Right lobe of liver (tissue), 6 donors: Measurements from ENCODE around the gene TEPSIN. TPM values are rescaled to one million over a fixed set of nuclear protein-coding genes. Genes with fewer than 3 reads are reported as not detected.
"Not testable (repeated sequence)": the region's sequence is repeated elsewhere in the genome, so short reads cannot be mapped to it uniquely, and the experiment has no call there.

Experiments
- ATAC-seq, 4 donors: fragments of 200-7000 bp; cut with Tn5 transposase; one replicate each; pipeline ENCODE4 v1.9.1; 2020; ENCODE audit warnings: mild to moderate bottlenecking in 4 of 4, moderate library complexity in 4 of 4
- DNase-seq, 3 donors: peaks; one replicate each; pipeline ENCODE4 v3.0.0-alpha.2; 2020
- H3K27ac ChIP-seq, 3 donors: fragments of 200-600 bp; one replicate each; pipeline ENCODE4 v1.8.0; 2022
- H3K27me3 ChIP-seq, 2 donors: fragments of 200-600 bp; one replicate each; pipeline ENCODE4 v1.8.0; 2022
- H3K36me3 ChIP-seq, 4 donors: fragments of 200-600 bp; sonication (generic) in 1 of 4; one replicate each; pipeline versions ENCODE4 v1.5.1 to v1.8.0; 2017 to 2022; ENCODE audit warnings: control low read depth in 1 of 4
- H3K4me1 ChIP-seq, 4 donors: fragments of 200-600 bp; sonication (generic) in 1 of 4; one replicate each; pipeline versions ENCODE4 v1.5.1 to v1.8.0; 2017 to 2022; ENCODE audit warnings: control low read depth in 1 of 4
- H3K4me3 ChIP-seq, 3 donors: fragments of 200-600 bp; one replicate each; pipeline ENCODE4 v1.8.0; 2022
- H3K9me3 ChIP-seq, 4 donors: fragments of 200-600 bp; sonication (generic) in 1 of 4; one replicate each; pipeline versions ENCODE4 v1.5.1 to v1.8.0; 2017 to 2022; ENCODE audit warnings: control low read depth in 1 of 4
- POLR2A ChIP-seq: fragments of 450-650 bp; IDR thresholded peaks from one replicate; pipeline ENCODE4 v1.6.1; 2017; ENCODE audit warnings: antibody characterized with exemption, mild to moderate bottlenecking
- WGBS: methylation state at CpG from one replicate; pipeline ENCODE4 v1.1.6; 2018; ENCODE audit warnings: low coverage, low lambda C conversion rate; ENCODE audit not compliant: insufficient coverage; ENCODE audit errors: missing lambda C conversion rate; 5-methylcytosine and 5-hydroxymethylcytosine counted together
- intact Hi-C, 2 donors: fragments of 100-400 bp; cut with DNase I; formaldehyde crosslinking; loops; one replicate each; pipeline versions ENCODE4 v1.11.2 to v1.14.1; 2022
- total RNA-seq, 6 experiments: library from RNA; depleted of rRNA in 2 of 6; stranded (reverse); fragments of >200 nt in 2 of 6; fragmentation: NEBNext Ultra II Directional in 3 of 6; extraction: Animal tissue kit (Norgen Biotek cat#: 25700) in 3 of 6; gene quantifications; one replicate each; pipeline versions ENCODE4 v1.1.0 to v1.2.4, GENCODE V29; 2016 to 2023
- TF ChIP-seq, protein P1 (sequence below), 4 donors: fragments of 200-600 bp in 3 of 4; fragments of 450-650 bp in 1 of 4; IDR thresholded peaks; one replicate each; pipeline versions ENCODE4 v1.5.1 to v1.8.0; 2016 to 2022; ENCODE audit warnings: antibody characterized with exemption in 4 of 4, mild to moderate bottlenecking in 2 of 4
- donor health status: DM: no; HTN: yes; CAD: no.
- donor health status: DM: no; HTN: no; CAD: no.
- donor health status: DM: no; HTN: no; CAD: no.
- donor health status: DM: no; HTN: yes; CAD: no.
- donor health status: DM: no; HTN: yes; CAD: no.

The TEPSIN gene
- total RNA-seq, 6 experiments from 2014 or later: 11.9 to 27.6 (median 18.1) TPM

GRCh38 chr17:81229666-81229920 lies 9.3 kb downstream of the TEPSIN start:
- DNase-seq (no peak), ATAC-seq (no peak)
- Histone ChIP-seq H3K4me3 (no peak overlapping the region), H3K27me3 (no peaks in the 10 kb centered on the region), H3K36me3 (peaks cover 0 to 20% (median 1%) of the 10 kb centered on the region in 4 donors), H3K9me3 (no peaks in the 10 kb centered on the region), H3K4me1 (no peaks in the 10 kb centered on the region), H3K27ac (no peak overlapping the region)
- TF ChIP-seq, protein P1, sequence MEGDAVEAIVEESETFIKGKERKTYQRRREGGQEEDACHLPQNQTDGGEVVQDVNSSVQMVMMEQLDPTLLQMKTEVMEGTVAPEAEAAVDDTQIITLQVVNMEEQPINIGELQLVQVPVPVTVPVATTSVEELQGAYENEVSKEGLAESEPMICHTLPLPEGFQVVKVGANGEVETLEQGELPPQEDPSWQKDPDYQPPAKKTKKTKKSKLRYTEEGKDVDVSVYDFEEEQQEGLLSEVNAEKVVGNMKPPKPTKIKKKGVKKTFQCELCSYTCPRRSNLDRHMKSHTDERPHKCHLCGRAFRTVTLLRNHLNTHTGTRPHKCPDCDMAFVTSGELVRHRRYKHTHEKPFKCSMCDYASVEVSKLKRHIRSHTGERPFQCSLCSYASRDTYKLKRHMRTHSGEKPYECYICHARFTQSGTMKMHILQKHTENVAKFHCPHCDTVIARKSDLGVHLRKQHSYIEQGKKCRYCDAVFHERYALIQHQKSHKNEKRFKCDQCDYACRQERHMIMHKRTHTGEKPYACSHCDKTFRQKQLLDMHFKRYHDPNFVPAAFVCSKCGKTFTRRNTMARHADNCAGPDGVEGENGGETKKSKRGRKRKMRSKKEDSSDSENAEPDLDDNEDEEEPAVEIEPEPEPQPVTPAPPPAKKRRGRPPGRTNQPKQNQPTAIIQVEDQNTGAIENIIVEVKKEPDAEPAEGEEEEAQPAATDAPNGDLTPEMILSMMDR (IDR thresholded peaks at IDR 0.05): no peak
- TF ChIP-seq POLR2A: no peak
- intact Hi-C loops: no loop called here
- 96% methylated on average over 5 of the region's 14 CpGs for WGBS

DNA sequence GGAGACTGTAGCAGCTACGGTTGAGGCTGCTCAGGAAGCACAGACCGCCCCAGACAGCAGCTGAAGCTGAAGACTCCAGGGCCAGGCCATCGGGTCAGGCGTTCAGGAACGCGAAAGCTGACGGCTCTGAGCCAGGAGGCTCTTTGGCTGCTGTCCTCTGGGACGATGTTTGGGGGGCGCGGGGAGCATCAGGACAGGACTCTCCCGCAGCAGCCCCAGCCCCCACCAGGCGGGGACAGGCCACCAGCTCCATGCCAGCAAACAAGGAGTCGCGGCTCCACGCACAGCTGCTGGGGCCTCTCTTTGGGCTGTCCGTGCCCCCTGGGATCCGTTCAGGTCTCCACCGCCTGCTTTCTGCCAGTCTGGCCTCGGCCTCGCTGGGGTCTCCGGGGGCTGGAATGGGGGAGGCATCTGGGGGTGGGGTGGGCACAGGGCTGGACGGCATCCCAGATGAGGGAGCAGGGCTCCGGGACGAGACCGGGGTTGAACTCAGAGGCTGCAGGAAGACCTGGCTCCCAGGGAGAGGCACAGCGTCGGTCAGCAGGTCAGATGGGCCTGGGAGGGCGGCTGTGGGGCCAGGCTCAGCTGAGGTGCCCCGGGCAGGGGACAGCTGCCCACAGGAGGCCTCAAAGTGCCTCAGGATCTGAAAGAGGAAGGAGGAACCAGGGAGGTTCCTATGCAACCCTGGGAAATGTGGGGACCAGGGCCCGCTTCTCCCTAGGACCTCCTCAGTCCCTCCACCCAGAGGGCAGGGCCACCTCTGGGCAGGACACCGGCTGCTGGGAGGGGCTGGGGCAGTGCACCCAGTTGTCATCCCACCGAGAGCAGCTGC lies 9.8 kb downstream of the TEPSIN start:
- 86% methylated on average over 4 of the region's 32 CpGs for WGBS
- H3K9me3 ChIP-seq: no peaks in the 10 kb centered on the region
- H3K4me1 ChIP-seq: no peaks in the 10 kb centered on the region
- H3K27me3 ChIP-seq: no peaks in the 10 kb centered on the region
- intact Hi-C loops: no loop called here
- DNase-seq (peak in 2 of 3 donors; percentile 20 to 55), ATAC-seq (peak in 2 of 4 donors; percentile 21 to 29)
- TF ChIP-seq POLR2A: no peak
- TF ChIP-seq, protein P1 (IDR thresholded peaks at IDR 0.05): no peak
- peaks cover 0 to 20% (median 1%) of the 10 kb centered on the region in 4 donors for H3K36me3 ChIP-seq
- H3K4me3 ChIP-seq: no peak overlapping the region
- H3K27ac ChIP-seq: no peak overlapping the region

GRCh38 chr17:81228420-81228819 lies 10.4 kb downstream of the TEPSIN start:
- intact Hi-C loops: no loop called here
- no peaks in the 10 kb centered on the region for H3K9me3 ChIP-seq
- ATAC-seq (peak in 3 of 4 donors; percentile 9 to 51 (median 28)), DNase-seq (no peak)
- 58% methylated on average over 4 of the region's 9 CpGs for WGBS
- no peaks in the 10 kb centered on the region for H3K27me3 ChIP-seq
- TF ChIP-seq POLR2A: no peak
- TF ChIP-seq, protein P1 (IDR thresholded peaks at IDR 0.05): no peak
- H3K4me3 ChIP-seq: no peak overlapping the region
- no peak overlapping the region for H3K27ac ChIP-seq
- H3K4me1 ChIP-seq: peaks cover 0 to 1% (median 0%) of the 10 kb centered on the region in 4 donors
- peaks cover 0 to 18% (median 1%) of the 10 kb centered on the region in 4 donors for H3K36me3 ChIP-seq

- DNase-seq, H3K9me3 ChIP-seq, H3K4me1 ChIP-seq, ATAC-seq, H3K4me3 ChIP-seq, H3K27me3 ChIP-seq, H3K27ac ChIP-seq, intact Hi-C loops: not testable (repeated sequence)
- 43% methylated on average over 2 of the region's 2 CpGs for WGBS
- peaks cover 0 to 14% (median 0%) of the 10 kb centered on the region in 4 donors for H3K36me3 ChIP-seq
Observed at GRCh38 chr17:81227630-81228029, 11.2 kb downstream of the TEPSIN start.

GRCh38 chr17:81223762-81224130 lies 15.1 kb downstream of the TEPSIN start:
- DNase-seq (peak in 2 of 3 donors; percentile 36 to 56), ATAC-seq (no peak)
- Histone ChIP-seq H3K27ac (no peak overlapping the region), H3K9me3 (no peaks in the 10 kb centered on the region), H3K4me1 (peaks cover 0 to 4% (median 0%) of the 10 kb centered on the region in 4 donors), H3K27me3 (no peaks in the 10 kb centered on the region), H3K4me3 (peak overlapping the region in 2 of 3 donors; percentile 42 to 52), H3K36me3 (no peaks in the 10 kb centered on the region)
- 19% methylated on average over 11 of the region's 11 CpGs for WGBS
- TF ChIP-seq, protein P1 (IDR thresholded peaks at IDR 0.05): no peak
- TF ChIP-seq POLR2A: no peak
- intact Hi-C loops: no loop called here
